Breast epithelium (tissue), 3 donors: ENCODE data around the gene GALNTL6.

Source experiments
- POLR2A ChIP-seq: fragments of 450-650 bp; IDR thresholded peaks from one replicate; pipeline ENCODE4 v1.6.1; 2016; ENCODE audit warnings: antibody characterized with exemption, mild to moderate bottlenecking, moderate library complexity
- POLR2AphosphoS5 ChIP-seq, 3 donors: sonication (generic); formaldehyde crosslinking; IDR thresholded peaks; one replicate each; pipeline ENCODE4 v1.6.1; 2017; ENCODE audit warnings: antibody characterized with exemption in 3 of 3
- TF ChIP-seq, protein P1 (sequence below), 3 donors: fragments of 450-650 bp; IDR thresholded peaks; one replicate each; pipeline ENCODE4 v1.5.1; 2016 to 2017; ENCODE audit warnings: antibody characterized with exemption in 3 of 3, mild to moderate bottlenecking in 3 of 3, moderate library complexity in 3 of 3

DNA sequence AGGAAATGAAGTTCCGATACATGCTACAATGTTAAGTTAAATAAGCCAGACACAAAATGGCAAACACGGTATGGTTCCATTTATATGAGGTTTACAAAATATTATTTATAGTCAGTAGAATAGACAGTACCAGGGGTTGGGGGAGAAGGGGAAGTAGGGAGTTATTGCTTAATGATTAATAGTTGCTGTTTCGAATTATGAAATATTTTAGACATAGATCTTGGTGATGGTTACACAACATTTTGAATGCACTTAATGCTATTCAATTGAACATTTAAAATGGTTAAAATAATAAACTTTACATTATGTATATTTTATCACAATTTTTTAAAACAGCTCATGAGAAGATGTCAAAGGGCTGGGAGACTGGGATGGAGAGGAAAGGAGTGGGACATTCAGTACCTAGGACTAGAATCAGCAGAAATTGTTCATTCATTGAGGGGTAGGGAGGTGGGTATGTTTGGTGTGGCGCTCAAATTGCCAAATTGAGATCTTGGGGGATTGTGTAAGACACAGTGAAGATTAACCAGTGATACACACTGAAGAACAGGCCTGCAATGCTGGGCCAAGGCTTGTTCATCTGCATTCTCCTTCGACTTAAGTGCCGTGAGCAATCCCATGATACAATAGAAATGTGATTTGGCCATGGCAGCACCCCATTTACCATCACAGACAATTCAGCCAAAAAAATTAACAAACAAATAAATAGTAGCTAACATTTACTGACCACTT, 1189.8 kb downstream of the GALNTL6 start:
- TF ChIP-seq, protein P1, sequence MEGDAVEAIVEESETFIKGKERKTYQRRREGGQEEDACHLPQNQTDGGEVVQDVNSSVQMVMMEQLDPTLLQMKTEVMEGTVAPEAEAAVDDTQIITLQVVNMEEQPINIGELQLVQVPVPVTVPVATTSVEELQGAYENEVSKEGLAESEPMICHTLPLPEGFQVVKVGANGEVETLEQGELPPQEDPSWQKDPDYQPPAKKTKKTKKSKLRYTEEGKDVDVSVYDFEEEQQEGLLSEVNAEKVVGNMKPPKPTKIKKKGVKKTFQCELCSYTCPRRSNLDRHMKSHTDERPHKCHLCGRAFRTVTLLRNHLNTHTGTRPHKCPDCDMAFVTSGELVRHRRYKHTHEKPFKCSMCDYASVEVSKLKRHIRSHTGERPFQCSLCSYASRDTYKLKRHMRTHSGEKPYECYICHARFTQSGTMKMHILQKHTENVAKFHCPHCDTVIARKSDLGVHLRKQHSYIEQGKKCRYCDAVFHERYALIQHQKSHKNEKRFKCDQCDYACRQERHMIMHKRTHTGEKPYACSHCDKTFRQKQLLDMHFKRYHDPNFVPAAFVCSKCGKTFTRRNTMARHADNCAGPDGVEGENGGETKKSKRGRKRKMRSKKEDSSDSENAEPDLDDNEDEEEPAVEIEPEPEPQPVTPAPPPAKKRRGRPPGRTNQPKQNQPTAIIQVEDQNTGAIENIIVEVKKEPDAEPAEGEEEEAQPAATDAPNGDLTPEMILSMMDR (IDR thresholded peaks at IDR 0.05), result no peak
- no peak for TF ChIP-seq POLR2A
- TF ChIP-seq POLR2AphosphoS5 (IDR thresholded peaks at IDR 0.05), result no peak
